ENCODE results near the gene SDHA.
"Not testable (repeated sequence)": the region's sequence is repeated elsewhere in the genome, so short reads cannot be mapped to it uniquely, and the experiment has no call there.

Gene SDHA

DNA sequence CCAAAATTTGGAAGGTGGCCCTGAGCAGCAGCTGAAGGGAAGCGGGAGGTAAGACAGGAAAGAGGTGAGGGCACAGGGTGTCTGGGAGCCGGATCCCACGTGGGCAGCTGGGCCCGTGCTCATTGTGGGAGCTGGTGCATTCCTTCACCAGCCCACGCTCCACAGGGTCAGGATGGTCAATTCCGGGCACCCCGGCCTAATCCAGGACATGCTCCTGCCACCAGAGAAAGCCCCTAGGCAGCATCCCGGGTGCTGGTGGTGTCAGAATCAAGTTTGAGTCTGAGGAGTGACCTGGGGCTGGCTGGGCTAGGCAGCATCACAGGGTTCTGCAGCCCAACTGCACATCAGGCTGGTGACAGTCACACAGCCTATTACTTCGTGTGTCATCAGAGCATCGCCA lies 46.2 kb downstream of the SDHA start:
- peak in 1 of 2 experiments; percentile 6 for DNase-seq

GRCh38 chr5:266311-267026 lies 48.3 kb downstream of the SDHA start:
- DNase-seq = not testable (repeated sequence)

DNA sequence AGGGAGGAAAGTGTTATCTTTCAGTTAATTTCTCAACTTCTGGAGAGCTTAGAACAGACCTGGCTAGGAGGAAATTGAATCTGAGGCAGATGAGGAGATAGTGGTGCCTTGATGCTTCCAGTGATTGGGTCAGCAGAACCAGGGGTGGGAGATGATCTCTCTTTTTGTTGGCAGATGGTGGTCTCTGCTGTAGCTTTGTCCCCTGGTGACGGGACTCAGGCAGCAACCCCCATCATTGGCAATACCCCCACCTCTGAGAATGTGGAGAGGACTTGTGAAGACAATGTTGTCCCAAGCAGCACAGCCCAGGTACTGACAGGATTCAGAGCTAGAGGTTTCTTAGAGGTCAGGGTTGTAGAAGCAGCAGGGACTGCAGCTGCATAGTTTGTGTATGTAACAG lies 49.6 kb downstream of the SDHA start:
- DNase-seq = no peak

DNA sequence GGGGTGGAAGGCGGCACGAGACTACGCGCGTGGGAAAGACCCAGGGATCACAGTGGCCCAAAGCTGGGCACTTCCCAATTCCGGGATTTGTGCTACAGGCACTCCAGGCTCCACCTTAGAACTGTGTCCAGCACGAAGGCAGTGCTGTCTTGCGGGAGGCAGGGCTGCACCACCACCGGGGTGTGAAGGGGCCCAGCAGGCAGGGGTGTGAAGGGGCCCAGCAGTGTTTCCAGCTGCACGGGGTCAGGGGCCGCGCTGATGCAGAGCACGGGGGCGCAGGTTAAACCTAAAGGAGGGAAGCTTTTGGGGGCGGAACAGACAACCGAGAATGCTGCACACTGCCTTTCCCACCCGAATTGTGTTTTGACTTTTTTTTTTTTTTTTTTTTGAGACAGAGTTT lies 52.2 kb downstream of the SDHA start:
- DNase-seq = no peak

DNA sequence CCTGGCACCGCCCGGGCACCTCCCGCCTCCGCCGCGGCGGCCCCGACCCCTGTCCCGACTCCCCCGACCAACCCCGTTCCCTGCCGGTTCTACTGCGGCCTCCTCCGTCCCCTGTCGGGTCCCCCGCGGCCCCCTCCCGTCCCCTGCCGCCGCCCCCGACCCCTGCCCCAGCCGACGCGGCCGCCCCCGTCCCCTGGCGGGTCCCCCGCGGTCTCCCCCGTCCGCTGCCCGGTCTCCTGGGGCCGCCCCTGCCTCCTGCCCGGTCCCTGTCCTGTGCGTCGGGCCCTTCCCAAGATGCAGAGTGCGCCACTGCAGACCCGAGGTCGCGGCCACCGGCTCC lies 53.7 kb downstream of the SDHA start:
- DNase-seq = not testable (repeated sequence)

GRCh38 chr5:273091-273490 lies 55.0 kb downstream of the SDHA start:
- peak in 1 of 2 experiments; percentile 15 for DNase-seq

DNA sequence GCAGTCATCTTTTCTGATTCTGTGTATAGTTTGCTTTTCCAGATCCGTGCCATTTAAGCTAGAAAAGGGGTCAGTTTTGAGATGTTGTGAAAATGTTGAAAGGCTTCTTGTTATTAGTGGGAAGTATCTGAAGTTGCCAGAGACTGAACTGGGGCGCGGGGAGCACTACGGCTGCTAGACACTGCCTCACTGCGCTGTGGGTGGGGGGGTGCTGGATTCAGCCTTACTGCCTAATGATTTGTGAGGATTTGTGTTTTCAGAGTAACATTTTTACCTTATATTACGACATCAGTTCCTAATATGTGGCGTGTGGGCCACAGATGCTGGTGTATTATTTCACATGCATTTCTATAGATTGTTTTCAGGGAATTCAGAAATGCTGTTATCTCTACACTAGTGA lies 55.4 kb downstream of the SDHA start:
- DNase-seq = not testable (repeated sequence)

- DNase-seq = peak in 1 of 2 experiments; percentile 0
These were observed 56.2 kb downstream of the SDHA start for GRCh38 chr5:274346-274745.

DNA sequence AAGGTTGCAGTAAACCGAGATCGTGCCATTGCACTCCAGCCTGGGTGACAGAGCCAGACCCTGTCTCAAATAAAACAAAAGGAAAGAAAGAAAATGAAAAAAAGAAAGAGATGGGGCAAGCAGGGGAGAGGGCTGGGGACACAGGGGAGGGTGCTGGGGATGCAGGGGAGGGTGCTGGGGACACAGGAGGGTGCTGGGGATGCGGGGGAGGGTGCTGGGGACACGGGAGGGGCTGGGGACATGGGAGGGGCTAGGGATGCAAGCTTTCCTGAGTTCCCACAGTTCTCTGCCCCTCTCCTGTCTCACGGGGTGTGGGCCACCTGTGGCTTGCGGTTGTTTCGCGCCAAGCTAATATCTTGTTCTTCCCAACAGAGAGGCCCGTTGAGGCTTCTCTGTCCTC lies 60.5 kb downstream of the SDHA start:
- DNase-seq = peak in 1 of 2 experiments; percentile 15

DNA sequence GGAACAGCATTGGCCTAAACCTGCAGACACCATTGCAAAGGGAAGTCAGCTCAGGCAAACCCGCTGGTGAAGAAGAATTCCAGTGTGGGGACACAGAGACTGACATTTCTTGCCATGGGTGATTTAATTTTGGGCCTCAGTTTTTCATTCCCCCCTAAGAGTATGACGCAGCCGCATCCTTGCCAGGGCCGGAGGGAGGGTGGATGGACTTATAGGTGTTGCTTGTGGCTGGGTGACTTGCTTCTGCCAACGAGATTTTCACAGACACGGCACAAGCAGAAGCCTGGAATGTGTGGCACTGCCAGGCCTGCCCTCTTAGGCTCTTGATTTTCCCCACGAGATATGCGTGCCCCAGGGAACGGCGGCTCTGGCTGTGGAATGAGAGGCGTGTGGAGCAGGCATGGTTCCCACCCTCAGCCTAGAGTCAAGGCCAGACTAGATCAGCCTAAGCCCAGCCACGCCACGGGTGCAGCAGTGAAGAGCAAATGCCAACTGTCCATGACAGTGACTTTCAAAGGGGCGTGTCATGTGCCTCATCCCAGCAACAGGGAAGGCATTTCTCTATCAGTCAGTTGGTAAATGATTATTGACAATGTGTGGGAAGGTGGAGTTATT lies 61.0 kb downstream of the SDHA start:
- DNase-seq = peak in 1 of 2 experiments; percentile 13

- no peak for DNase-seq
These were observed 68.0 kb downstream of the SDHA start for GRCh38 chr5:285991-286557.

DNA sequence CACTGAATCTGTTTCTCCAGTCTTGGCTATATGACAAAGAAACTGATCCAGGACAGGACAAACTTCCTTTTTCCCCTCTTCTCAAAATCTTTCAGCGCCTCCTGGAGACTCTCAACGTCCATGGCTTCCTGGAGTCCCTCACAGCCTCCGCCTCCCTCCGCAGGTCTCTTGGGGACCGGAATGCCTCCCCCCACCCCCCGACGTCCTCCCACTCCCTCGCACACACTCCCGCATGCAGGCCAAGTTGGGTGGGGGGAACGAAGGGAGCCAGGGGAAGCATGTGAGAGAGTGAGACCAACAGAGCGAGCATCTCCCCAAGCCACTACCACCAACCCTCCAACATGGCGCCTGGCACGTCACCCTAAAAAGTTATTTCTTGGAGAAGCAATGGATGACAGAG lies 72.1 kb downstream of the SDHA start:
- DNase-seq = not testable (repeated sequence)

GRCh38 chr5:291345-291744 lies 73.2 kb downstream of the SDHA start:
- not testable (repeated sequence) for DNase-seq

DNA sequence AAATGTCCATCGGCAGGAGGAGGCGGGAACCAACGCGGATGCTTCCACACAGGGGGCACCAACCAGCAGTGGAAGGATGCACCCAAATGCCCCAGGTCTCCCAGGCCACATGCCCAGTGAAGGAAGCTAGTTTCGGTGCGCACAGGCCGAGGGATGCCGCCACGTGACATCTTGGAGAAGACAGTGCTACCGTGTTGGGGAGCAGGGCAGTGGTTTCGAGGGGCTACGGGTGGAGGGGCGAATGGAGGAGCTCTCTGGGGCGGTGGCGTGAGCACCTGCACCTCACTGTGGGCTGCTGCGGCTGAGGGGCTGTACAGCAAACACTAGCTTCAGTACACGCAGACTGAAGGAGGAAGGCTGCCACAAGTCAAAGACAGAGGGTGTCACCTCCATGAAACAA lies 76.7 kb downstream of the SDHA start:
- DNase-seq = not testable (repeated sequence)

DNA sequence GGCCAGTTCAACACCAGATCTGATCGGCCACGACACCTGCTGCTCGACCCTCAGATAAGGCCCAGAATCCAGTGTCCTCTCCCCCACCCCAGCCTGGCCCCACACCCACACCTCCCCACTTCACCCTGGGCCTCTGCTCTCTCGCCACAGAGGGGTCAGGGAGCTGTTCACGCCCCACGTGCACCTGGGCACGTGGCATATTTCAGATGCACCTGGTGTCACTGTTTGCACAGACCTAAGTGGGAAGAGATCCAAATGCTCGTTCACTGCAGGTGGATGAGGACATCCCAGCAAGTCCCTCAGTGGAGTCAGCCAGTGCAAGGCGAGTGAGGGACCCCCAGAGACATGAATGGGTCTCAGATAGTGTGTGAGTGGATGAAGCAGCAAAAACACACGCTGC lies 78.1 kb downstream of the SDHA start:
- DNase-seq = not testable (repeated sequence)

DNA sequence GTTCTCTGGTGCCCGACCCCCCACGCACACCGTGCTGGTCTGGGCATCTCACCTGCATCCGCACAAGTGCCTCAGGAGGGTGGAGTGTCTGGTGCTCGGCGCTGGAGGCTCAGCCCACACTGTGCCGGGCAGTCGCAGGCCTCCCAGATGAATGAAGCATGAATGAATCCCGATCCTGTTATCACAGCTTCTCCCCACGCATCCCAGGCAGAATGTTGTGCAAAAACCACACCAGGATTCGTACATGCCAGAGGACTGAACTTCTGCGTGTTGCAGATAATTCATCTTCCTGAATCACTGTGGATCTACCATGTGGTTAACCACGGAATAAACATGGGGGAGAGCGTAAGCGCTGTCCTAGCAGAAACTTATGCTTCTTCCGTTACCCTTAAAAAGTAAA lies 78.8 kb downstream of the SDHA start:
- DNase-seq = peak in 1 of 2 experiments; percentile 33

DNA sequence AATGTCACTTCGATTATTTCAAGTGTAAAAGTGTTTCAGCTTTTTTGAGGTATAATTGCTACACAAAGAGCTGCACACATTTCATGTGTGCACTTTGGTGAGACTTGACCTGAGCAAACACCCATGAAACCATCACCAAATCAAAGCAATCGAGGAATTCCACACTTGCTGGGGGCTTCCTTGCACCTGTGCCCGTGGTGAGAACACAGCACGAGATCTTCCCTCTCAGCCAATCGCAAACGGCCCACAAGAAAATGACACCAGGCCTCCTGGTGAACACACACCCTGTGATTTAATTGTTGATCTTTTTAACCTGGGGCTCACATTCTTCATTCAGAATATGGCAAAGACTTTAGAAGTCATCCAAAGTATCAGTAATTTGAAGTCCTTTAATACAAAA lies 79.3 kb downstream of the SDHA start:
- DNase-seq = not testable (repeated sequence)

- not testable (repeated sequence) for DNase-seq
These were observed 80.0 kb downstream of the SDHA start for GRCh38 chr5:297991-298736.

DNA sequence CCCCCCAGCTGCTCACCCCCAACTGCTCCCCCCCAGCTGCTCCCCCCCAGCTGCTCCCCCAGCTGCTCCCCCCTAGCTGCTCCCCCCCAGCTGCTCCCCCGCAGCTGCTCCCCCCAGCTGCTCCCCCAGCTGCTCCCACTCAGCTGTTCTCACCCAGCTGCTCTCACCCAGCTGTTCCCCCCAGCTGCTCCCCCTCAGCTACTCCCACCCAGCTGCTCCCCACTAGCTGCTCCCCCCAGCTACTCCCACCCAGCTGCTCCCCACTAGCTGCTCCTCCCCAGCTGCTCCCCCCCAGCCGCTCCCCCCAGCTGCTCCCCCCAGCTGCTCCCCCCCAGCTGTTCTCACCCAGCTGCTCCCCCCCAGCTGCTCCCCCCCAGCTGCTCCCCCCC lies 80.6 kb downstream of the SDHA start:
- no peak for DNase-seq

DNA sequence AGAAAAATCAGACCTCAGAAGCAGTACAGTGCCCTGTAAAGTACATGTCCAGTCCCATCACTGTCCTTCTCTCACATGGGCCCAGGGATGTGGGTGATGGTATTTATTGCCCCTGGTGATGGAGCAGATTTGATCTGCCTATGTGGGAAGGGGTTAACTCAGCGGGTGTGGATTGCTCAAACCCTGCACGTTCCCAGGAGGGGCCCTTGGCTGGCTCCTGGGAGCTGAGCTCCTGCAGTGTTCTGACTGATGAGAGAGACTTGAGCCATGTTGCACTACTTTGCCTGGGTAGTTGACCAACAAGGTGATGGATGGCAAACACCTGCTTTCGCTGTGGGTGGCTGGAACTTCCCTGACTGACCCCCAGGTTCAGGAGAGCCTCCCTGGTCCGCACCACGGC lies 81.8 kb downstream of the SDHA start:
- not testable (repeated sequence) for DNase-seq

- DNase-seq = not testable (repeated sequence)
These were observed 82.7 kb downstream of the SDHA start for GRCh38 chr5:300691-301435.

- not testable (repeated sequence) for DNase-seq
These were observed 84.3 kb downstream of the SDHA start for GRCh38 chr5:302416-302815.

GRCh38 chr5:302966-303365 lies 84.8 kb downstream of the SDHA start:
- DNase-seq = no peak

Data from activated T-cell treated with anti-CD3 and anti-CD28 coated beads, Interleukin-2, amount 50 U/mL, for 48 hours (primary cell).